HUES64 (cell line): ENCODE measurements around the gene FN3KRP.
"Not testable (repeated sequence)": the region's sequence is repeated elsewhere in the genome, so short reads cannot be mapped to it uniquely, and the experiment has no call there.

ENCODE experiments used
- H3K27ac ChIP-seq: 2 replicates; pipeline ENCODE4 v1.7.0; 2013; ENCODE audit warnings: low read depth, low read length, inconsistent platforms
- H3K27me3 ChIP-seq: 2 replicates; pipeline ENCODE4 v1.6.1; 2013; ENCODE audit warnings: mild to moderate bottlenecking, low read length; ENCODE audit not compliant: insufficient read depth
- H3K36me3 ChIP-seq: 2 replicates; pipeline ENCODE4 v1.6.1; 2013; ENCODE audit warnings: mild to moderate bottlenecking, low read length; ENCODE audit not compliant: insufficient read depth
- H3K4me1 ChIP-seq: 2 replicates; pipeline ENCODE4 v1.6.1; 2013; ENCODE audit warnings: mild to moderate bottlenecking, low read length, moderate library complexity; ENCODE audit not compliant: insufficient read depth
- H3K4me3 ChIP-seq: 2 replicates; pipeline ENCODE4 v1.5.1; 2013; ENCODE audit warnings: mild to moderate bottlenecking, low read length, moderate library complexity
- H3K9ac ChIP-seq: 2 replicates; pipeline ENCODE4 v1.6.1; 2013; ENCODE audit warnings: mild to moderate bottlenecking, low read depth, low read length
- H3K9me3 ChIP-seq: 2 replicates; pipeline ENCODE4 v1.6.1; 2013; ENCODE audit warnings: low read depth, low read length; ENCODE audit not compliant: insufficient read depth
- WGBS: fragments of 150-250, 120-280 bp; methylation state at CpG from one replicate; pipeline ENCODE4 v1.1.7; 2013; ENCODE audit warnings: missing lambda C conversion rate; 5-methylcytosine and 5-hydroxymethylcytosine counted together

Gene FN3KRP

DNA sequence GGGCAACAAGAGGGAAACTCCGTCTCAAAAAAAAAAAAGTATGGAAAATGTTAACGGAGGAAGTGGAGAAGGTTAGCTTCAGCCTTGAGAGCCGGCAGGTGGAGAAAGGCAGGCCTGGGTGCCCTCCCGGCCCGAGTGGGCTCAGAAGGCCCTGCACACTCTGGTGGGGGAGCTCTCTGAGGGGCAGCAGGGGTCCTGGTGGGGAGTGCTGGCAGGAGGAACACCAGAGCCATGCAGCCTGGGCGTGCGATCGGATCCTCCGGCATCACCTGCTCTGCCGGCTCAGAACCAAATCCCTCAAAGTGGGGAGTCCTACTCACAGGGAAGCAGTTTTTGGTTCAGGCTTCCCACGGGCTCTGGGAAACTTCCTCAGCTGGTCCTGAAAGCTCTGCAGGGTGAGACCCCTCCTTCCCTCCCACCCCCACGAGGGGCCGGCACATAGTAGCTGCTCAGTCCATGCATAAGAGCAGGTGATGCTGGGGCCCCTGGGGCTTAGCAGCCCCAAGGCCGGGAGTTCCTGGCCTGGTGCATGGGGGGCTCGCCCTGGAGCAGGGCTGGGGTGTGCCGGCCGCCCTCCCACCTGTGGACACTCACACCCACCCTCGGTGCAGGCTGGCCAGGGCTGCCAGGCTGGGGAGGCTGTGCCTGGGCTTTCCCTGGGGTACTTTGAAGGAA is 20.1 kb downstream of the FN3KRP start:
- Histone ChIP-seq H3K36me3 (peaks cover 33% of the 10 kb centered on the region), H3K27me3 (no peaks in the 10 kb centered on the region), H3K9me3 (peaks cover 26% of the 10 kb centered on the region), H3K9ac (no peak overlapping the region), H3K4me1 (no peaks in the 10 kb centered on the region), H3K27ac (no peak overlapping the region), H3K4me3 (0 out of 2 replicates have a peak overlapping the region, but pooled peaks have one; percentile 60)
- 91% methylated on average over 18 of the region's 18 CpGs for WGBS

DNA sequence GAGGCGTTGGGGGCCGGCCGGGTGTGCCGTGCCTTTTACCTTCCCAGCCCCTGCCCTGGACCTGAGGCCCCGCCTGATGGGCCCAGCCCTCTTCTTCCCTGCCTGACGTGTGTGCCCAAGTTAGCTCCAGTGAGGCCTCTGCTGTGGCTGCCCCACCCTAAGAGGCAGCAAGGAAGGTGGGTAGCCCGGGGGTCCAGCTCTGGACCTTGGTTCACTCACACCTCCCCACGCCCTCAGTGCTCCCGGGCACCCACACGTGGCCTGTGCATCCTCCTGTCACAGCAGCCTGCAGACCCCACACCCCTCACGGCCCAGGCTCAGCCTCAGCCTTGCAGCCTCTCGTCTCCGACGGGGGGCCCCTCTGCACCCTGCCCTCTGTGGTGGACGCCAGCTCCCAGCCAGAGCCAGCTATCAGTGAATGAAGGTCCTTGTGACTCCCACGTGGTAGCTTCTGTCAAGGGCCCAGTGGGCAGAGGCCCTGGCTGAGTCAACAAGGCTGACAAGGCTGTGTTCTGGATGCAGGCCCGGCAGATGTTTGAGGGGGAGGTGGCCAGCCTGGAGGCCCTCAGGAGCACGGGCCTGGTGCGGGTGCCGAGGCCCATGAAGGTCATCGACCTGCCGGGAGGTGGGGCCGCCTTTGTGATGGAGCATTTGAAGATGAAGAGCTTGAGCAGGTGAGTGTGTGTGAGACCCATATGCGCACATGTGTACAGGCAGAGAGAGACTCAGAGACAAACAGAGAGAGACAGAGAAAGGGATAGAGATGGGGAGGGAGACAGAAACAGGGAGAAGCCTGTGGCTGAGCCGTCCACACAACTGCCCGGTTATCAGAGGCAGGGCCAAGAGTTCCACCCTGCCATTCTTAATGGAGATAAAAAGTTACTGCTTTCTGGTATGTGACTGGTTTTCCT is 21.7 kb downstream of the FN3KRP start:
- Histone ChIP-seq H3K36me3 (peaks cover 41% of the 10 kb centered on the region), H3K4me1 (no peaks in the 10 kb centered on the region), H3K9ac (no peak overlapping the region), H3K27me3 (no peaks in the 10 kb centered on the region), H3K4me3 (no peak overlapping the region), H3K9me3 (peaks cover 25% of the 10 kb centered on the region), H3K27ac (no peak overlapping the region)
- 90% methylated on average over 26 of the region's 26 CpGs for WGBS

DNA sequence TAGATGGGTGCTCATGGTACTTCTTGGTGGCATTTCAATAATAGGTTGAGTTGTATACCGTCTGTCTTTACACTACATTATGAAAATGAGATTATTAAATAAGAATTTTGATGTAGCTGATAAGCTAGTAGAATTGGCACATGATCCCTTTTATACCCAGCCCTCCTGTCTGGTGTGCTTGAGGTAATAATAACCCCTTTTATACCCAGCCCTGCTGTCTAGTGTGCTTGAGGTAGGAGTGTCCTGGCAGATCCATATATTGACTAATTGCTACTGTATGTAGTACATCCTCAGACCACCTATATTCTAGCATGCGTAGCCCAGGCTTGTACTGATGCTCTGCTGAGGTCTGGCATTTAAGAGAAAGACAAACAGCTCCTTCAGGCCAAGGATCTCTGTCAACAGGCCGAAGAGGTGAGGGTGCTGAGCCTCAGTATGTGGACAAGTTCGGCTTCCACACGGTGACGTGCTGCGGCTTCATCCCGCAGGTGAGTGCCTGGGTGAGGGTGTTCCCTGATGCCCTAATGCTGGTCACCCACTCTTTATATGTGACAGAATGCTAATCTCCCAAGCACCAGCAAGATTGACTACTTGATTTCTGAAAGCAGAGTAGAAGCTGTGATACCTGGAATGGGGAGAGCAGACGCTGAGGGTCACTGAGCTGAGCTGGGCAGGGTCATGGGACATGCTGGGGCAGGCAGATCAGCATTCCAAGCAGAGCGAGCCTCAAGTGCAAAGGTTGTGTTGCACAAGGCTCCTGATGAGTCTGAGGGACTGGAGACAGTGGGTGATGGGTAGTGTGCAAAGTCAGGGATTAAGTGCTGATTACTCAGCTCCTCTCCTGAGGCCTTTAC is 24.6 kb downstream of the FN3KRP start:
- Histone ChIP-seq H3K27me3 (no peaks in the 10 kb centered on the region), H3K4me1 (no peaks in the 10 kb centered on the region), H3K4me3 (no peak overlapping the region), H3K9me3 (peaks cover 22% of the 10 kb centered on the region), H3K9ac (no peak overlapping the region), H3K36me3 (peaks cover 39% of the 10 kb centered on the region), H3K27ac (no peak overlapping the region)
- 97% methylated on average over 9 of the region's 10 CpGs for WGBS

DNA sequence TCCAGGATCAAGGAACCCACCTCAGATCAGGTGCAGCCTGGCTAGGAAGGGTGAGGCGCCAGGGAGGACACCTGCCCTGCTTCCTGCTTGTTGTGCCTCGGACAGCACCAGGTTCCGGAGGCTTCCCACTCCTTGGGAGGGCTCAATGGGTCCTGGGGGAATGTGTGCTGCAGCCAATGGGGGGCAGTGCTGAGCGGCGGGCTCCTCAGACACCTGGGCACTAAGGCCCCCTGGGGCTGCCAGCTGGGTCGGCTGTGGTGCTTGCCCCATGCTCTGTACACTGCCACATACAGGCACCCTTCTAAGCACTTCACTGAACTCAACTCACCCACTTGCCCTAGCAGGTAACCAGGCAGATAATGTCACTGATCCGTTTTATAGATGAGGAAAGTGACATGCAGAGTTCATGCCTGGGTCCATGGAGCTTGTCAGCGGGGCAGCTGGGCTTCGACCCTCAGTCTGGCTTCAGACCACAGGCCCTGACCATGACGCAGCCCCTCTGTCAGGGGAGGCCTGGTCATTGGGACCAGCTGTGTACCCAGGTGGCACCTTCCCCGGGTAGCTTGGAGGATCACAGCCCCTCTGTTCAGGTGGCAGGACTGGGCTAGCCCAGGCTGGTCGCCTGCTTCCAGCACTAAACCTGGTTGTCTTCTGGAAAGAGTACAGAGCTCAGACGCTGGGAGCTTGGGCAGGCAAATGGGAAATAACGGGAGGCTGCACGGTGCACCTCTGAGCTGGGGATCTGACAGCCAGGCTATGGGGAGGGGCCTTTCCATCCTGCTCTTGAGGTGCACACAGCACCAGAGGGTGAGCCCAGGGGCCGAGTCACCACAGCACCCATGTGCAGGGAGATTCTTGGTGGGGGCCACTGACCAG is 27.1 kb downstream of the FN3KRP start:
- H3K27me3 ChIP-seq = no peaks in the 10 kb centered on the region
- no peaks in the 10 kb centered on the region for H3K4me1 ChIP-seq
- H3K9me3 ChIP-seq = peaks cover 27% of the 10 kb centered on the region
- WGBS = 94% methylated on average over 16 of the region's 16 CpGs
- H3K4me3 ChIP-seq = no peak overlapping the region
- H3K36me3 ChIP-seq = peaks cover 34% of the 10 kb centered on the region
- H3K9ac ChIP-seq = no peak overlapping the region
- H3K27ac ChIP-seq = no peak overlapping the region

DNA sequence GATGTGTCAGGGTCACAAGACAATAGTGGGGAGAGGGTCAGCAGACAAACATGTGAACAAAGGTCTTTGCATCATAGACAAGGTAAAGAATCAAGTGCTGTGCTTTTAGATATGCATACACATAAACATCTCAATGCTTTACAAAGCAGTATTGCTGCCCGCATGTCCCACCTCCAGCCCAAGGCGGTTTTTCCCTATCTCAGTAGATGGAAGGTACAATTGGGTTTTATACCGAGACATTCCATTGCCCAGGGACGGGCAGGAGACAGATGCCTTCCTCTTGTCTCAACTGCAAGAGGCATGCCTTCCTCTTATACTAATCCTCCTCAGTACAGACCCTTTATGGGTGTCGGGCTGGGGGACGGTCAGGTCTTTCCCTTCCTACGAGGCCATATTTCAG is 28.2 kb downstream of the FN3KRP start:
- Histone ChIP-seq H3K36me3 (peaks cover 39% of the 10 kb centered on the region), H3K9me3 (peaks cover 26% of the 10 kb centered on the region)
- not testable (repeated sequence) for H3K9ac ChIP-seq, H3K4me3 ChIP-seq, H3K27ac ChIP-seq, H3K27me3 ChIP-seq, H3K4me1 ChIP-seq
- WGBS = 42% methylated on average over 6 of the region's 7 CpGs

DNA sequence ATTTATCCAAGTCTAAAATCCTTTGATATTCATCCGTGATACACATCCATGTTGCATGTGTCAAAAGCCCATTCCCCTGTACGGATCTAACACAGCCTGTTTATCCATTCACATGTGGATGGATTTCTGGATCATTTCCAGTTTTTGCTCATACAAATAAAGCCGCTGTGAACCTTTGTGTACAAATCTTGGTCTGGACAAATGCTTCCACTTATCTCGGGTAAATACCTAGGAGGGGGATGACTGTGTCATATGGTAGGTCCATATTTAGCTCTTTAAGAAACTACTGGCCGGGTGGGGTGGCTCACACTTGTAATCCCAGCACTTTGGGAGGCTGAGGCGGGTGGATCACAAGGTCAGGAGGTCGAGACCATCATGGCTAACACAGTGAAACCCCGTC is 29.0 kb downstream of the FN3KRP start:
- Histone ChIP-seq H3K4me1 (no peaks in the 10 kb centered on the region), H3K27ac (no peak overlapping the region), H3K36me3 (peaks cover 32% of the 10 kb centered on the region), H3K9ac (no peak overlapping the region), H3K9me3 (peaks cover 18% of the 10 kb centered on the region), H3K27me3 (no peaks in the 10 kb centered on the region), H3K4me3 (no peak overlapping the region)
- 80% methylated on average over 7 of the region's 8 CpGs for WGBS

DNA sequence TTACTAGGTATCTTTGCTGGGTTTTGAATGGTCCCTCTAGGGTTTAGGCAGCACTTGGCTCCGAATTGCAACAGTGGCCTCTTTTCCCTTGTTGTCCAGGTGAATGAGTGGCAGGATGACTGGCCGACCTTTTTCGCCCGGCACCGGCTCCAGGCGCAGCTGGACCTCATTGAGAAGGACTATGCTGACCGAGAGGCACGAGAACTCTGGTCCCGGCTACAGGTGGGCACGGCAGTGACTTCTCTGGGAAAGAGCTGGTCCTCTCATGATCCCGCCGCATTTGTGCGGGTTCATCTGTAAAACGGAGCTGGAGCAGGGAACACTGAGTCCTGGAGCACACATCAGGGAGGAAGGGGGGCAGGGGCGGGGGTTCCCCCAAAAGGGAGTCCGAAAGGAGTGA is 32.2 kb downstream of the FN3KRP start:
- Histone ChIP-seq H3K9ac (no peak overlapping the region), H3K27ac (no peak overlapping the region), H3K36me3 (peaks cover 10% of the 10 kb centered on the region; the same call in 1 of the 2 replicates), H3K4me3 (no peak overlapping the region), H3K27me3 (no peaks in the 10 kb centered on the region), H3K9me3 (peaks cover 8% of the 10 kb centered on the region), H3K4me1 (0 out of 2 replicates have a peak, but pooled peaks cover 4% of the 10 kb centered on the region)
- 96% methylated on average over 16 of the region's 16 CpGs for WGBS

DNA sequence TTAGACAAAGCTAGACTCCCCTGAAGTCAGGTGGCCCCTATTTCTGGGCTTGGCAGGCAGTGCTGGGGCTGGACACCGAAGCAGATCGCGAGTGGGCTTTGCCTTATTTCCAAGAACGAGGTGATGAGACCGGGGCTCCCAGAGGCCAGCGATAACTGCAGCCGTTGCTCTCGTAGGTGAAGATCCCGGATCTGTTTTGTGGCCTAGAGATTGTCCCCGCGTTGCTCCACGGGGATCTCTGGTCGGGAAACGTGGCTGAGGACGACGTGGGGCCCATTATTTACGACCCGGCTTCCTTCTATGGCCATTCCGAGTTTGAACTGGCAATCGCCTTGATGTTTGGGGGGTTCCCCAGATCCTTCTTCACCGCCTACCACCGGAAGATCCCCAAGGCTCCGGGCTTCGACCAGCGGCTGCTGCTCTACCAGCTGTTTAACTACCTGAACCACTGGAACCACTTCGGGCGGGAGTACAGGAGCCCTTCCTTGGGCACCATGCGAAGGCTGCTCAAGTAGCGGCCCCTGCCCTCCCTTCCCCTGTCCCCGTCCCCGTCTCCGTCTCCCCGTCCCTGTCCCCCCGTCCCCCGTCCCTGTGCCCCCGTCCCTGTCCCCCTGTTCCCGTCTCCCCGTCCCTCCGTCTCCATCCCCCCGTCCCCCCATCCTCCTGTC is 33.9 kb downstream of the FN3KRP start:
- Histone ChIP-seq H3K4me3 (no peak overlapping the region; the same call in 1 of the 2 replicates), H3K27ac (no peak overlapping the region), H3K4me1 (peaks cover 16% of the 10 kb centered on the region), H3K36me3 (0 out of 2 replicates have a peak, but pooled peaks cover 10% of the 10 kb centered on the region), H3K9ac (no peak overlapping the region), H3K27me3 (no peaks in the 10 kb centered on the region), H3K9me3 (peaks cover 8% of the 10 kb centered on the region)
- WGBS = 96% methylated on average over 32 of the region's 40 CpGs

DNA sequence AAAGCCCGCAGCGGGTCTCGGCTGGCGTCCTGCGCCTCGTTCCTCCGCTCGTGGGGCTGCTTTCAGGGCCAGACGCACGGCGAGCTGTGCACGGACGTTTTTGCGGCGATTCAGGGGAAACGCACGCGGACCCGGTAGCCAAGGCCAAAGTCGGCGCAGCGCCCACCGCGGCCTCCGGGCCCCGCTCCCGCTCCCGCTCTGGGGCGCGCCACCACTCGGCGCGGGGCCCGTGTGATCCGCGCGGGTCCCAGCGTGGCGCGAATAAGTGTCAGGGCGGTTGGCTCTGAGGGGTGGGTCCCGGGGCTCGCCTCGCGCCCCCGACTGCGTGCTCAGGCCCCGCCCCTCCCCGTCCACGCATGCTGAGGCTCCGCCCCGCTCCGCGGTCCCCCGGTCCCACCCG is 34.7 kb downstream of the FN3KRP start:
- no peak overlapping the region for H3K27ac ChIP-seq
- WGBS = 5% methylated on average over 43 of the region's 56 CpGs
- H3K9ac ChIP-seq = peak overlapping the region; percentile 58; the same call in 1 of the 2 replicates

More for the DNA sequence above, 34.7 kb downstream of the FN3KRP start:
- peaks cover 5% of the 10 kb centered on the region for H3K9me3 ChIP-seq
- peaks cover 11% of the 10 kb centered on the region; the same call in 1 of the 2 replicates for H3K36me3 ChIP-seq
- H3K4me1 ChIP-seq = peaks cover 24% of the 10 kb centered on the region
- H3K27me3 ChIP-seq = no peaks in the 10 kb centered on the region
- peak overlapping the region; percentile 55 for H3K4me3 ChIP-seq
